Neutrophil (primary cell): Measurements from ENCODE around the gene FXN.

Experiments used
- H3K27ac ChIP-seq: fragments of 200-600 bp; sonication (generic); 2 replicates; pipeline ENCODE4 v1.5.1; 2016; ENCODE audit warnings: mild to moderate bottlenecking, moderate library complexity
- H3K27me3 ChIP-seq: fragments of 200-600 bp; sonication (generic); 2 replicates; pipeline ENCODE4 v1.6.0; 2016; ENCODE audit warnings: mild to moderate bottlenecking
- H3K36me3 ChIP-seq: fragments of 200-600 bp; sonication (generic); 2 replicates; pipeline ENCODE4 v1.5.1; 2017
- H3K4me1 ChIP-seq, 2 experiments: fragments of 200-600 bp in 1 of 2; sonication (generic) in 1 of 2; 1 replicate in 1 of 2; 2 replicates in 1 of 2; pipeline versions ENCODE4 v1.5.1 to v1.6.1; 2013 to 2016; ENCODE audit warnings: low read depth in 1 of 2, low read length in 1 of 2, mild to moderate bottlenecking in 1 of 2, moderate library complexity in 1 of 2; ENCODE audit not compliant: control insufficient read depth in 1 of 2, insufficient read depth in 1 of 2
- H3K4me3 ChIP-seq, 2 experiments: fragments of 200-600 bp in 1 of 2; sonication (generic) in 1 of 2; 1 replicate in 1 of 2; 2 replicates in 1 of 2; pipeline ENCODE4 v1.5.1; 2013 to 2016; ENCODE audit warnings: low read depth in 1 of 2, low read length in 1 of 2, mild to moderate bottlenecking in 1 of 2, moderate library complexity in 1 of 2
- H3K9me3 ChIP-seq: fragments of 200-600 bp; sonication (generic); 2 replicates; pipeline ENCODE4 v1.5.1; 2016
- CTCF ChIP-seq: fragments of 200-600 bp; sonication (generic); IDR thresholded peaks from 2 replicates; pipeline ENCODE4 v1.5.1; 2016; ENCODE audit warnings: antibody characterized with exemption

FXN gene

GRCh38 chr9:69078581-69078980 lies 43.0 kb downstream of the FXN start:
- H3K27me3 ChIP-seq = no peaks in the 10 kb centered on the region
- no peak overlapping the region for H3K27ac ChIP-seq
- no peaks in the 10 kb centered on the region for H3K36me3 ChIP-seq
- H3K4me3 ChIP-seq = no peak overlapping the region
- no peaks in the 10 kb centered on the region for H3K4me1 ChIP-seq
- TF ChIP-seq CTCF = no peak
- no peaks in the 10 kb centered on the region for H3K9me3 ChIP-seq

GRCh38 chr9:69079186-69079585 lies 43.6 kb downstream of the FXN start:
- no peaks in the 10 kb centered on the region for H3K36me3 ChIP-seq
- no peaks in the 10 kb centered on the region for H3K4me1 ChIP-seq
- no peak for TF ChIP-seq CTCF
- H3K9me3 ChIP-seq = no peaks in the 10 kb centered on the region
- no peak overlapping the region for H3K27ac ChIP-seq
- H3K4me3 ChIP-seq = no peak overlapping the region
- H3K27me3 ChIP-seq = no peaks in the 10 kb centered on the region

- Histone ChIP-seq H3K27me3 (no peaks in the 10 kb centered on the region), H3K27ac (no peak overlapping the region), H3K4me1 (no peaks in the 10 kb centered on the region), H3K4me3 (no peak overlapping the region), H3K9me3 (no peaks in the 10 kb centered on the region), H3K36me3 (no peaks in the 10 kb centered on the region)
- no peak for TF ChIP-seq CTCF
Observed at GRCh38 chr9:69081261-69081660, 45.7 kb downstream of the FXN start.

DNA sequence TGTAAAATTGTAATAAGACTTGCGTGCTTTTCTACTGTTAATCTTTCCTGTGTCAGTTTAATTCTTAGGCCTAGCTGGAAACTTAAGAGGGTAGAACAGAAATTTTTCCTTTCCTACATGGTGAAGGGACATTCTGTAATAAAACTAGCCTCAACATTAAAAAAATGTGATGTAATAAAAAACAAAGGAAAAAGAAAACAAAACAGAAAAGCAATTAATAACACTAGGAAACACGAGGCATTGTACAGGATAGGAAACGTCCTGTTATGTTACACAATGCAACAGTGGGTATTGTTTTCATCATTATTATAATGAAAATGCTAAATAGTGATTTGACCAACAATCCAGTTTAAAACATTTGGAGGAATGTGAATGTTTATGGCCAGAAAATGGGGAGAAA lies 47.8 kb downstream of the FXN start:
- no peak overlapping the region for H3K27ac ChIP-seq
- no peak overlapping the region for H3K4me3 ChIP-seq
- H3K4me1 ChIP-seq = no peaks in the 10 kb centered on the region
- H3K27me3 ChIP-seq = no peaks in the 10 kb centered on the region
- no peaks in the 10 kb centered on the region for H3K36me3 ChIP-seq
- no peak for TF ChIP-seq CTCF
- H3K9me3 ChIP-seq = no peaks in the 10 kb centered on the region

- Histone ChIP-seq H3K27ac (no peak overlapping the region), H3K27me3 (no peaks in the 10 kb centered on the region), H3K9me3 (no peaks in the 10 kb centered on the region), H3K36me3 (no peaks in the 10 kb centered on the region), H3K4me3 (no peak overlapping the region), H3K4me1 (no peaks in the 10 kb centered on the region)
- TF ChIP-seq CTCF = no peak
Observed at GRCh38 chr9:69085569-69086283, 50.2 kb downstream of the FXN start.
